ENCODE results near the gene DIO3.
"Not testable (repeated sequence)": the region's sequence is repeated elsewhere in the genome, so short reads cannot be mapped to it uniquely, and the experiment has no call there.

The DIO3 gene

DNA sequence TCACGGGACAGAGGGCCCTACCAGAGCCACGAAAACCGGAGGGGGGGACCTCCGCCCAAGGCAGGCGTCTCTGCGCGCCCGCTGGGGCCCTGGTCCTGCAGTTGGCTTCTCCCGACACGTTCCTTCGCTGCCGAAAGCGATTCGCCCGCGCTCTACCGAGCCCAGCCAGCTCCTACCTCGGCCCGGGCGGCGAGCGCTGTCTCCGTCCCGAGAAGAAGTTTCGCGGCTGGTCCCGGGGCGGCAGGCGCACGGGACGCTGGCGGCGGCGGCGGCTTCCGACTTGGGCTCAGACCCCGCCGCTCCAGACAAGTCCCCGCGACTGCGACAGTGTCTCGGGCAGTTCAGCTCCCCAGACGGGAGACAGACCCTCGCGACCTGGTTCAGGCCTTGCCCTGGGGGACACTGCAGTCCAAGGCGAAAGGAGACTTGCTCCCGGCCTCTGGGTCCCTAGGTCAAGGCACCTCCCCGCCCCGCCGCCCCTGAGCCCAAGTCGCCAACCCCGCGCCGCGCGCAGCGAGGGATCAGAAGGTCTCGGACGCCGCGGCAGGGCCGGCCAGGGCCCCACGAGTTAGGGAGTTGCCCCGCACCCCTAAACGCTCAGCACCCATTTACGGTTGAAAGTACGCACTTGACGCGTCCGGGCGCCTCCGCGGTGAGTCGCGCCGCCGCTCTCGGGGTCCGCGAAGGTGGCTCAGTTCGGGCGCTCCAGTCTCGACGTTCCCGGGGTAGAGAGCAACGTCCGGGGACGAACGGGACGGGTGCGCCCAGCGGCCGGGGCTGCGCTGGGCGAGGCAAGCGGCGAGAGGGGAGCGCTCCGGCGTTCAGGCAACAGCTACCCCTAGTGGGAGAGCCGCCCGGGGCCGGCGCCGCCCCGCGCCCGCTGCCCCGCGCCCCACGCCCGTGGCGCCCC is 1.4 kb upstream of the DIO3 start:
- DNase-seq = peak in 2 of 3 donors; percentile 5 to 30

DNA sequence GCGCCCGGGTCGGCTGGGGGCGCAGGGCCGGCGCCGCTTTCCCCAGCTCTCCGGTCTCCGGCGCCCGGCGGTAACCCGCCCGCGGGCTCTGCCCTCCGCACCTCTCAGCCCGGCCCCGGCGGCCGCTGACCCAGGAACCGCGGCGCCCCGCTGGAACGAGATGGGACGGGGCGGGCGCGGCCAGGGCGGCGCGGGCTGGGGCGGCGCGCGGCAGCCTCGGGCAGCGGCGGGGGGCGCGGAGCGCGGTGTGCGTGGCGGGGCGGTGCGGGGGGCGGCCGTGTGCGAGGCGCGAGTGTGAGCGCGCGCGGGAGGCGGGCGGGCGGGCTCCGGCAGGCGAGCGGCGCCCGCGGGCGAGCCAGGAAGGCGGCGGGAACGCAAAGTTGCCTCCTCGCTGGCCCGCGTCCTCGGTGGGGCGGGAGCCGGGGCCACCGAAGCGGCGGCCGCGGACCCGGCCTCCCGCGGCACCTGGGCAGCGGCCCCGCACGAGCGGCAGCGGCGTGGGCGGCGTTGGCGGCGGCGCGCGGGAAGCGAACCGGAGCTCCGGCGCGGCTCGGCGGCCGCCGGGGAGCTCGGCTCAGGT is 671 bp upstream of the DIO3 start:
- DNase-seq = no peak

DNA sequence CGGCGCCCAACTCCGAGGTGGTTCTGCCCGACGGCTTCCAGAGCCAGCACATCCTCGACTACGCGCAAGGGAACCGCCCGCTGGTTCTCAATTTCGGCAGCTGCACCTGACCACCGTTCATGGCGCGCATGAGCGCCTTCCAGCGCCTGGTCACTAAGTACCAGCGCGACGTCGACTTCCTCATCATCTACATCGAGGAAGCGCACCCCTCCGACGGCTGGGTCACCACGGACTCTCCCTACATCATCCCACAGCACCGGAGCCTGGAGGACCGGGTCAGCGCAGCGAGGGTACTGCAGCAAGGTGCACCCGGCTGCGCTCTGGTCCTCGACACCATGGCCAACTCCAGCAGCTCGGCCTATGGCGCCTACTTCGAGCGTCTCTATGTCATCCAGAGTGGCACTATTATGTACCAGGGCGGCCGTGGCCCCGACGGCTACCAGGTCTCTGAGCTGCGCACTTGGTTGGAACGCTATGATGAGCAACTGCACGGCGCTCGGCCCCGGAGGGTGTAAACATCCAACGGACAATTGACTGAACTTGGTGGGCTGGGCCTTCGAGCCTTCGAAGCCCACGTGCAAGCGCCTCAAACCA is 699 bp downstream of the DIO3 start:
- DNase-seq = no peak

DNA sequence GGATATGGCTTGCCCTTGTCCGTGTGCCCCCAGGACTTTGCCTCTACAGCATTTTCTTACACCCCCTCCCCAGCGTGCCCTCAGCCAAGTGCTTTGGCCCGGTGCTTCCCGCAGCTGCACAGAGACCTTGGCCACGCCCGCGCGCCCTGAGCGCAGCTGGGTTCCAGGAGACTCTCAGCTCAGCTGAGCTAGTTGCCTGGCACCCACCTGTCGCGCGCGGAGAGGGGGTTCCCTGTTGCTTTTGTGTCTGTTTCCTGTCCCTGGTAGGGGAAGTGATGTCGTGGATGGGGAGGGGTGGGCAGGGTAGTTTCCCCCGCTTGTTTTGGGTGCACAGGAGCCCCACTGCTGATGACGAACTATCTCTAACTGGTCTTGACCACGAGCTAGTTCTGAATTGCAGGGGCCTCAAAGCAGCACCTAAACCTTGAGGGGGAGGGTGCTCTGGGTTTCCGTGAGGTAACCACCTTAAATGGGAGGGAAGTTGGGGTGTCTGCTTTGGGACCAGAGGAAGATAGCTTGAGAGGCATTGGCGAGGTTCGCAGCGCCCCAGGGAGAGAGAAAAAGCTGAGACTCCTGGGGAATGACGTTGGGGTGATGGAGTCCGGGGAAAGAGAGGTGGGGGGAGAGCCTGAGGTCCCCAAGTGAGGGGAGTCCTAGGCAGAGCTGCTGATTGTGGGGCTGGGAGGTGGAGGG is 1.5 kb downstream of the DIO3 start:
- no peak for DNase-seq

DNA sequence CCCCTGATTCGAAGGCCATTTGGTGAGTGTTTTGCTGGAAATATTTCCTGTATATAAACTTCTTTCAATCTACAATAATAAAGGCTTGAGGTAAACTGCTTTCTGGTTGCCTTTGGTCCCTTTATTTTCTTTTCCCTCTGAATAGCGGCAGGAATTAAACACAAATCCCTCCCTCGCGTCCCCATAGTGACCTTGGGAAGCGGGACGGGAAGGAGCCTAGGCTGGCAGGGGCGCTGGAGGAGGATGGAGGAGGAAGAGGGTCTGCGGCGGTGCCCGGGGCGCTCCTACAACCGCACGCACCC is 2.0 kb downstream of the DIO3 start:
- no peak for DNase-seq

DNA sequence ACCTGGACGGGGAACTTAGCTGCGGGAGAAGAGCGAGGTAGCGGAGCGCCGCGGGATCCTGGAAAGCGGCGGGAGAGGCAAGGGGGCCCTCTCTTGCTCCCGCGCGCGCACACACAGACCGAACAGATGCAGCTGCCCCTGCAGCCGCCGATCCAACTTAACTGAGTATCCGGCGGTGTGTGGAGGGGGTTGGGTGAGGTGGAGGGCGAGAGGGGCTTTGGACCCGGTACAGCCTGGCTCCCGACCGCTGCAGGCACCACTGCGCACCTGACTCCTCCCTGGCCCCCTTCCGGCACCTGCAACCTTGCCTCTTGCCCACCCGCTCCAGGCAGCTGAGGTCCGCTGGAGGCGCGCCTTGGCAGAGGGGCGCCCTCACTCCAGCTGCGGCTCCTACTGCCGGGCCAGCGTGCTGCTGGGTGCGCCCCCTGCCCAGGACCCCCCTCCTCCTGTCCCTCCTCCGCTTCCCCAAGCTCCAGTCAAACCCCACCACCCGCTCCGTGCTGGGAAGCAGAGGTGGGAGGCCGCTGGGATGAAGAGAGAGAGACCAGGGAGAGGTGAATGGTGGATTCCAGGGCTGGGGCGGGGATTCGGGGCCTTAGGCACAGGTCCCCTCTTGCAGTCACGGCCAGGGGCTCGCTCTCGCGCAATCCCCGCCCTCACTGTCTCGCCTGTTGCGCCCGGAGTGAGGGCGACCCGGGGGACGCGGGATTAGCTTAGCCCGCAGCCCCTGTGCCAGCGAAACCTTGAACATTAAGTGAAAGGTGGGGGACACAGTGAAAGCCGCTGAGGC is 2.6 kb downstream of the DIO3 start:
- no peak for DNase-seq

DNA sequence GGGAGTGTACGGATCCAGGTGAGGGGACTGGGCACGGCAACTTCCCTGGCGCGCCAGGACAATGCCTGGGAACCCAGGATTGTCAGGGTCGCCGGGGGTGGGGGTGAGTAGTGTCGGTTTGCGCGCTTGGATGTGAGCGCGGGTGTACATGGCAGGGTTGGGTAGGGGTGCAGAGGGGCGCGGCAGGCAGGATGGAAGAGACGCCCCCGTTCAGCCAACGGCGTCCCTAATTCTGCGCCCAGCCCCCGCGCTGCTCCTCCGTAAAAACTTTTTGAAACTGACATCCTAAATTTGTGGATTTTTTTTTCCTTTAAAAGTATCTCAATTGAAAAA is 3.1 kb downstream of the DIO3 start:
- DNase-seq = no peak

DNA sequence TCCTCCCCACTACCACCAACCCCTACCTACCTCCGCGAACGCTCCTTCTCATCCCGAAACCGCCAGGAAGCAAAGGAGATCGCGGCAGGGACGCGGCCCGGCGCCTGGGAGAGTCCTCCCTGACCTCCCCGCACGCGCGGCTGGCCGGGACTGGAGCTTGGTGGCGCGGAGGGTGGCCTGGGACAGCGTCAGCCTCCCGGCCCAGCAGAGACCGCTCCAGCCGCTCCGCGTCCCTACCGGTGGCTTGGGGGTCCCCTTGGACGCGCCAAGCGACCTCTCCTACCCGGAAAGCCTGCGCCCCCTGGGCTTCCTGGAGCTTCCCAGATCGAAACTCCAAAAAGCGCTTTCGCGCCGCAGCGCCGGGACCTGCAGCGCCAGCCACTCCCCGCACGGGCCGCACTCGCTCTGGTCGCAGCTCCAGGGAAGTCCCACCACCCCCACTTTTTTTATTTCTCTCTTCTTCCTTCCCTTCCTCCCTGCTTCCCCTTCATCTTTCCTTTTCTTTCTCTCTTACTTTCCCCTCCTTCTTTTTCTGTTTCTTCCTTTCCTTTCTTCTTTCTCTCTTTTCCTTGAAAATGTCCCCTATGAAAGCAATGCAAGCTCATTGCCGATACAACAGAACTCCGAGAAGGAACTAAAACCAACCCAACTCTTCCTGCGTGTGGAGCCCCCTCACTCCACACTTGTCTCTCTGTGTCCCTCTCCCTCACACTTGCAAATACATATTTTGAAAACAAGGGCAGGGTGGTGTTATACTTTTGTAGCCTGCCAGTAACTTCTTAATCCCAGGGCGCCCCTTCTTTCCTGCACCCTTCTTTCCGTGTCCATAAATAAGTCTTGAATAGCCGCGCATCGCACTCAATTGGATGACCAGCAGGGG is 3.8 kb downstream of the DIO3 start:
- no peak for DNase-seq

DNA sequence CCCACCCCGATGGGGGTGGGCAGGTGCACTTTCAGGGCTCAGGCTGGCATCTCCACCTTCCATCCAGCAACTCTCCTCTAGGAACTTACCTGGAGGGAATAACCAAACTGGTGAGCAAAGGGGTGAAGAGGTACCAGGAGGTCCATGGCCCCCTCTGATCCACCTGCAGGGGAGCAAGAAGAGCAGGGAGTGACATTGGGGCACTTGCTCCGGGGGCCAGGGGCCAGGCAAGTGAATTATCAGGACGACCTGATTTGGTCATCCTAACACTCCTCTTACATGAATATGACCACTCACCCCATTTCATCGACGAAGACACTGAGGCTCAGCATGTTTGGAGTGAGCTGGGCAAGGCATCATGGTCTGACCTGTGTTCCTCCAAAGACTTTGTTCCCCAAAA is 6.0 kb downstream of the DIO3 start:
- DNase-seq = no peak

DNA sequence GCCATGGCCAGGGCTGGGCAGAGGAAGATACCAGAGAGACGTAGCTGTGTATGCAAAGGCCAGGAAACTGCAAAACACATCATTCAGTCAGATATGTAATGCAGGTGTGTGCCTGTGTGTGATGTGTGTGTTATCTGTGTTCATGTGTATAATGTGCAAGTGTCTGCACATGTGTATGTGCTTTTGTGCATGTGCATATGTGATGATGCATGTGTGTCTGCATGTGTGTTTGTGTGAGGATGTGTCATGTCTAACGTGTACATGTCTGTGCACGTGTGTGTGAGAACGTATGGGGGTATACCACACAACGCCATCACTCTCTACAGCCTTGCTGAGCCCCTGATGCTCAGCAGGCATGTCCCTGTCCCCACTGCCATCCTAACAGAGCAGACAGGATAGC is 9.7 kb downstream of the DIO3 start:
- no peak for DNase-seq

DNA sequence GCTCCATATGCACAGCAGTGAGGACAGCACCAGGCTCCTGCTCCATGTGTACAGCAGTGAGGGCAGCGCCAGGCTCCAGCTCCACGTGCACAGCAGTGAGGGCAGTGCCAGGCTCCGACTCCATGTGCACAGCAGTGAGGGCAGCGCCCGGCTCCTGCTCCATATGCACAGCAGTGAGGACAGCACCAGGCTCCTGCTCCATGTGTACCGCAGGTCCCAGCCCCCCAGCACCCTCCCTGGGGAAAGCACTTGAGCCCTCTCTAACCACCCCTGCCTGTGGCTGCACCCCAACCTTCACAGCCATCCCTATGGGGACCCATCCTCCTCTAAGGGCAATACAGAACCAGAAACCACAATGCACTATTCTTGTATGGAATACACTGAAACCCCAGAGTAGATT is 11.2 kb downstream of the DIO3 start:
- DNase-seq = not testable (repeated sequence)

DNA sequence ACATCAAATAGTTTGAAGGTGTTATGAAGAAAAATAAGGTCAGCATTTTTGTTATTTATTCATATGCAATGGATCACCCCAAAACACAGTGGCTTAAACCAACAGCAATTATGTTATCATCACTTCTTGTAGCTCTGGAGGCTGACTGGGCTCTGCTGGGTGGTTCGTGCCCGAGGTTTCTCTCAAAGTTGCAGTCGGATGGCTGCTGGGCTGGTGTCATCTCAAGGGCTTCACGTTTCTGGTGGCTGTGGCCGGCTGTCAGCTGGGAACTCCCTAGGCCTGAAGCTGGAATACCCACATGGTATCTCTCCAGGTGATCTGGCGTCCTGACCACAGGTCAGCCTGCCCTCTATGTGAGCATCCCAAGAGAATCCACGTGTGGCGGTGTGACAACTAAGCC is 12.0 kb downstream of the DIO3 start:
- no peak for DNase-seq

DNA sequence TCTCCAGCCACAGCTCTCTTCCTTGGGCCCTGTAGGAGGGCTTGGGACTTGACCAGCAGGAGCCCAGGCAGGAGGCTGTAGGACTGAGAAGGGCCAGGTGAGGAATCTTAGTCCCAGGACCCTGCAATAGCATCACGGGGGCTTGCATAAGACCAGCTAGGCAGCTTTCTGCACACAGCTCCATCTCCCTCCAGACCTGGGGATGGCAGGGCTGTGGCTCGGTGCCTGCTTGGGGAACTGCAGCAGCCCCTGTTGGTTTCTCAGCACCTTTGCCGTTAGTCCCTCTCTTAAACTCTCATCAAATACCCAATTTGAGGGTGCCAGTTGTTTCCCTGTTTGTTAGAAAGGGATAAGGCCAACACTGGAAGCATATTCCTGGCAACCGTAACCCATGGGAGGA is 14.3 kb downstream of the DIO3 start:
- no peak for DNase-seq

DNA sequence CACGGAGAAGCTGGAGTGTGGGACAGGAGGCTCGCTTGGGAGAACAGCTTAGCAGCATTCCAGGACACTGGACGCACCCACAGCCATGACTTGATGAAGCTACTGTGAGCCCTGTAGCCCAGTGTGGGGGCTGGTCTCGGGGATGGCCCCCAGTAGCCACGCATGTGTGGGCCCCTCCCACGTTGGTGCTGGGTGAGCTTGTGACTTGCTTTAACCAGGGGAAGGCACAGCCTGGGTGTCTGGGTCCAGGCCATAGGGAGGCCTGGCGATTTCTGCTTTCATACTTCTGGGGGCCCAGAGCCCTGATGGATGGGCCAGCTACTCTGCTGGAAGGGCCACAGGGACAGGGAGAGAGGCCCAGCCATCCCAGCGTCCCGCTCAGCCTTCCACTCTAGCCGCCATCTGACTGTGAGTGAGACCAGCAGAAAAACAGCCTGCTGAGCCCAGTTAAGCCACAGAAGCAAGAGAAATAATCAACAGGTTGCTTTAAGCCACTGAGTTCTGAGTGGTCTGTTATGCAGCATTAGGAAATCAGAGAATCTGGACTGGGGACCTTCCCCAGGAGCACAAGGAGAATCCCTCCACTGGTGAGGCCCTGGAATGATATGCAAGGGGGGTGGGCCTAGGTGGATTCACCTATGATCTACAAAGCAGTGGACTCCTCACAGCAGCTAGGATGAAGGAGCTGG is 16.1 kb downstream of the DIO3 start:
- no peak for DNase-seq

DNA sequence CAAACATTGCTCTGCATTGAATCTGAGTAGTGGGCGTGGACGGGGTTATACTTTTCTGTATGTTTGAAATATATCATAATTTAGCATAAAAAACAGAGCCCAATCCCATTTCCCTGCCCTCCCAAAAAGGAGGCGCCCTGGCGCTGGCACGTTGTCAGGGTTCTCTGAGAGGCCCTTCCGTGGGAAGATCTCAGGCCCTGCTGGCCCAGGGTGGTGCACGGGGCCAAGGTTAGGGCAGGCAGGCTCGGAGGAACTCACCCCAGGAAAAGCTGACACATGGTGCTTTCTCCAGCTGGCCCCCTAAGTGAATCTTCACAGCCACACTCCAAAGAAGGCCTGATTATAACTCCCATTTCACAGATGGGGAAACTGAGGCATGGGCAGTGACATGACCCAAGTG is 17.2 kb downstream of the DIO3 start:
- no peak for DNase-seq

DNA sequence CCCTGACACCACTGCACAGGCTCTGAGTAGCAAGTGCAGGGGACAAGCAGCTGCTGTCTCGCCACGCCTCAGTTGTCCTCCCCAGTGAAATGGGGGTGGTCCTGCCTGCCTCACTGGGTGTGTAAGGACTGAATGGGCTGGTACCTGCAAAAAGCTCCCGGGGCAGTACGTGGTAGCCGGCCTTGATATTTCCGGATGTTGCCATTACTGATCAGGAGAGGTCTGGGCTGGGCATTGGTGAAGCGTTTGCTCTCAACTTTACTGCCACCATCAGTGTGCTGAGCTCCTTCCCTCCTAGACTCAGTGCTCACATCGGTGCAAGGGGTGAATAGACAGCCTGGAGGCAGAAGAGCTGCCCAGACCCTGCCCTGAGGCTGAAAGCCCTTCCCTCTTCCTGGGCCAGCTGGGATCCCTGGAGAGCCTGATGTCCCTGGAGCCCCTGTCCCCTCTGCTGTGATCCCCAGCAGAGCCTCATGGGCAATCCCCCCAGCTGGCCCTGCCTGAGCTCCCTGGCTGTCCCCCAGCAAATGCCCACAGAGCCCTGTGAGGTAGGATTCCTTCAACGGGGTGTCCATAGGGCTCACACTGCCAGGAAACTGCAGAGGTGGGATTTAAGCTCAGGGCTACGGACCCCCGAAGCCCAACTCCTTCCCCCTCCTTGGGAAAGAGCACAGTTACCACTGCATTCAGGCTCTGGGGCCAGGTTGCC is 18.2 kb downstream of the DIO3 start:
- no peak for DNase-seq

DNA sequence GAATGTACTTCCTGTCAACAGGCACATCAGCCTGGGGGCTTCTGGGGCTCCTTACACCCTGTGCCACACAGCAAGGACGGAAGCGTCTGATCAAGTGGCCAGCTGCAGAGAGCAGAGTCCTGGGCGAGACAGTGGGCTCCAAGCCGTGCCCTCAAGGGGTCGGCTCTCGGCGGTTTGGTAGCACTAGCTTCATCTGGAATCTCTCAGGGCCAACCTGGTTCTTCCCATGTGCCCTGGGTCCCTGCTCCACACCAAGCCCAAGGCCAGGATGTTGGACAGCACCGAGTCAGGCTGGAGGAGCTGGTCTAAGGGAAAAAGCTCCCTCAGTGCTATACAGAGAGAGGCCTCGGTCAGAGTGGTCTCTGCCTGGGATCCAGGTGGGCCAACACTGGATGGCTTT is 20.5 kb downstream of the DIO3 start:
- DNase-seq = no peak

DNA sequence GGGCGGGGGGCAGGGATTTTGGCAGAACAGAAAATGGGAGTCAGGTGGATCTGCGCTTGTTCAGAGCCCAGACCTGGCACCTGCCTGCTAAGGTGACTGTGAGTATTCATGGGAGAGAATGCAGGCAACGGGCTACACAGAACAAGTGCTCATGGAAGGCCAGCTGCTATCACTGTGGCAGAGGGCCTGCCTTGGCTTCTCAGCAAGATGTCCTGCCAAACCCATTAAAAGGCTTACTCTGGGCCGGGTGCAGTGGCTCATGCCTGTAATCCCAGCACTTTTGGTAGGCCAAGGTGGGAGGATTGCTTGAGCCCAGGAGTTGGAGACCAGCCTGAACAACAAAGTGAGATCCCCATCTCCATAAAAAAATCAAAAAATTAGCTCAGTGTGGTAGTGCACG is 21.0 kb downstream of the DIO3 start:
- DNase-seq = no peak

DNA sequence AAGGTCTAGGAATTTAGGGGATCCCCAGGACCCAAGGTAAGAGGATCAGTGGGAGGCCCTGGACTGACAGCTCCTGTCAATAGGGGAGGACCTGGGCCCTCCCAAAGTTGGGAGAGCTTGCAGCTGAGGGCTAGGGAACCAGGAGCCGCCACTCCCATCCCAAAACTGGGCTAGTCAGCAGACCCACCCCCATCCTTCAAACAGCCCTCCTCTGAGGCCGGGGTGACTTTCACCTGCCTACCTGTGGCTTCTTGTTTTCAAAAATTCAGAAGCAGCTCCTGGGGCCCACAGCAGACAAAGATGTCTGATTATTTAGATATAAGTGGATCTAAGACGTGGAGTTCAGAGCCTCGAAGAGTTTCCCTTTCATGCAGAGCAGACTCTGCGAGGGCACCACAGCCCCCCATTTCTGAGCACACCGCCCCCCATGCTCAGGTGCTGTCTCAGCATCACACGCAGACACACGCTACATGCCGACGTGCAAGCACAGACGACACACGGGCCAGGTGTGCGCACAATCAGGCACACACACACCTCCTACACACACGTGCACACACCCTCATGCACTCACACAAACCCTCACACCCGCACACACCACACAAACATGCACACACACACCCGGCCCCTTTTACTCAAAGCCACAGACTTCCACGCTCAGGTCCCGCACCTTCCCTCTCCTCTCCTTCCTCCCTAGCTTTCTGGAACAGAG is 21.9 kb downstream of the DIO3 start:
- no peak for DNase-seq

DNA sequence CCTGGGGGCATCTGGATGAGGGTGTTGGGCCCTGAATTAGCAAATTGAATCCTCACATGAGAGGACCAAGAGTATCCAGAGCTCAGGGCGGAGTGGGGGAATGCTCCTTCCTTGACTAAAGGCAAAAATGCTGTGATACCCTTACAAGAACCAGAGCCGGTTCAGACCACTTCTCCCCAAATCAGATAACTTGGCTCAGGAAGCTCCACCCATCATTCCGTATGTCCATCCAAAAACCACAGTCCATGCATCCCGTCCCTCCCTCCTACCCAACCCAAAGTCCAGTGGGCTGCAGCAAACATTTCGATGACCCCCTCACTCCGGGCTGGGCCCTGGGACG is 22.4 kb downstream of the DIO3 start:
- no peak for DNase-seq
